Transverse colon (tissue), 4 donors: Measurements from ENCODE around the gene NKAIN2.

Source experiments
- CTCF ChIP-seq, 5 experiments: fragments of 200-600 bp in 3 of 5; fragments of 450-650 bp in 2 of 5; sonication (generic) in 3 of 5; IDR thresholded peaks; 1 replicate in 2 of 5; 2 replicates in 3 of 5; pipeline ENCODE4 v1.5.1; 2016 to 2017; ENCODE audit warnings: antibody characterized with exemption in 5 of 5, inconsistent platforms in 3 of 5, mild to moderate bottlenecking in 2 of 5, moderate library complexity in 1 of 5
- EP300 ChIP-seq: sonication (generic); formaldehyde crosslinking; IDR thresholded peaks from one replicate; pipeline ENCODE4 v1.6.1; 2017; ENCODE audit warnings: antibody characterized with exemption, low read depth
- POLR2A ChIP-seq: fragments of 450-650 bp; IDR thresholded peaks from one replicate; pipeline ENCODE4 v1.6.1; 2016; ENCODE audit warnings: antibody characterized with exemption, mild to moderate bottlenecking, moderate library complexity
- POLR2AphosphoS5 ChIP-seq, 3 donors: sonication (generic); formaldehyde crosslinking; IDR thresholded peaks; one replicate each; pipeline ENCODE4 v1.6.1; 2016; ENCODE audit warnings: antibody characterized with exemption in 3 of 3

DNA sequence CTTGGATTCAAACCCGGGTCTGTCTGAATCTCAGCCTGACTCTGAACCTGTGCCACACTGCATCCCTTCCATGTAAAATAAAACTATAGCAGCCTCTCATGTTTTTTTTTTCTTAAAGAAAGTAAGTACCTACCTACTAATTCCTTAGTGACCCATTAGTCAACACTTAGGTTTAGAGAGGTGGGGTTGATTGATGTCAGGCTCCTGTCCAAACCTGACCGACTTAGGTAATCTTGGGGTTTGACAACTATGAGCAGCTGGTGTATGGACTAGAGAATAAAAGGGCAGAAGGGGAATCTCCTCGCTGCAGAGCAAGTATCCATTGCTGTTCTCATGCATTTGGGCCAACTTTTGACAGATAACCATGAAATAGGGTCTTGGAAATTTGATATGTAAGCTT lies 6.5 kb downstream of the NKAIN2 start:
- TF ChIP-seq CTCF (IDR thresholded peaks at IDR 0.05) = no peak
- TF ChIP-seq POLR2A = no peak
- no peak for TF ChIP-seq EP300
- no peak for TF ChIP-seq POLR2AphosphoS5 (IDR thresholded peaks at IDR 0.05)
